Measurements from ENCODE around the gene MID1.

The MID1 gene

DNA sequence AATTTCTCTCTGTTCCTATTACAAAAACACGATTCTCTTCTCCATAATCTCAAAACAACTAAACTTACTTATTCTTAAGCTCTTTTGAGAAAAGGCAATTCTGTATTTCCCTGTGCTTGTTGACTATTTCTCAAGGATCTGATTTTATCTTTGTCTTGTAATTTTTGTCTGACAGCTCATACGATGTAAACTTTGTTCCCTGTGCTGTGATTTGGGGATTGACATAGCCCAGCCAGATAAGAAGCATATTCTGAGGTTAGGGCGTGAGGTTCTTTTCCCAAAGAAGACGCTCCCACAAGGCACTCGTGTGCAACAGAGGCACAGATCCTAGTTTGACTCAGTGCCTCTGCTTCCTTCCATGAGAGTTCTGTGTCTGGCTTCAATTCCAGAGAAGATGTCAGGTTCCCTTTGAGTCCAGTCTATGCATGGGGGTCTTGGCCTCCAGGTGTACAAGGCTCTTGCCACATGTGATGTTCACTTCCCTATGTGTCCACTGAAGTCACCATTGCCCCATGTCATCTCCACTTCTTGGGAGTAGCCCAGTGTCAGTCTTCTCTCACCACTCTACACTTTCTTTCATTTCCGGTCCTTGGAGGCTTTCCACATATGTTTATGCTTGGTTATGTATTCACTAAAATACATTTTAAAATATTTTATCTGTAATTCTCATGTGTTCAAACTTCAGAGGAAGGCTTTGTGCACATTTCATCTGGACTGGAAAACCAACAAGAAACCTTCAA, 94.8 kb downstream of the MID1 start:
- no peak for DNase-seq

DNA sequence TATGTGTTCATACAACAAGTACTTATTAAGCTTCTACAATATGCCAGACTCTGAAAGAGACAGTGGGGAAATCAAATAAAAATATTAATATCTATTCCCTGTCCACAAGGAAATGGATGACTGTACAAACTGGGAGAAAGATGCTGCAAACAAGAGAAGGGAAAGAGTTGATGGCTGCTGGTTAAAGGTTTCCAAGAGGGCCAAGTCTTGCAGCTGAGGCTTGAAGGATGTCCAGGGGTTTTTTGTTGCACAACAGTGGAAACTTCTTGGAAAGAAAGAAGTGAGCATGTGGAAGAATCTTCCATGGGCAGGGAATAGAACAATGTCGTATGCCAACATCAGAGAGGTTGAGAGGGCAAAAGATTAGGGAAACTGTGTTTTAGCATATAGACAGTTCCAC, 95.8 kb downstream of the MID1 start:
- no peak for DNase-seq

DNA sequence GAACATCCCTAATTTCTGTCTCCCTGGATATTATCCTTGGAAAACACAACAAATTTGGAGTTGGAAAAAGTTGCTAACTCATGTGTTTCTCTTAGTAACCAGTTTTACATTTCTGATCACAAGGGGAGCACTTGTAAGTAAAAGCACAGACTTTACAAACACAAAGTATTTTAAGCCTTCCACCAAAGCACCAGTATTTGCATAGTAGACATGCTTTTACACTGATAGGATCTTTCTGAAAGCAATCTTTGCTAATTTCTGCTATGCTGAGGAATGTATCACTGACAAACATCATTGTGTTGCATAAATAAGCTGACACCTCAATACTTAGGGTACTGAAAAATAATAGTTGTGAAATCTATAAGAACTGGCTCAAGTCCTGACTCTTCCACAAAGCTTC, 100.6 kb downstream of the MID1 start:
- no peak for DNase-seq

DNA sequence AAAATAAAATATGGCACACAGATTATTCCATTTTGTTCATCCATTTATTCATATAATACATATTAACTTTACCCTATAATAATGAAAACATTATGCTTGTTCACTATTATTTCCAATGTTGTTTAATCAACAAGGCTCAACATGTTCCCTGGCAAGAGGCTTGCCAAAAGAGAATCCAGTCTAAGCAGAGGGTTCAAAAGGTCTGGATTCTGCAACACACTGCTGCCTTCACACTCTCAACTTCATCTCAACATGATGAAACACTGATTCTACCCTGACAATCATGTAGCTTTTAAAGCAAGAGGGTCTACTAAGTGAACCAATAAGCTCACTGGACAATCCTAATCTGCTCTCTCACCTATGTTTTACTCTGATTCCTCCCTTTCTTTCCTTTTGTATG, 101.1 kb downstream of the MID1 start:
- no peak for DNase-seq

GRCh38 chrX:10518073-10518472, 102.3 kb downstream of the MID1 start:
- DNase-seq = no peak

DNA sequence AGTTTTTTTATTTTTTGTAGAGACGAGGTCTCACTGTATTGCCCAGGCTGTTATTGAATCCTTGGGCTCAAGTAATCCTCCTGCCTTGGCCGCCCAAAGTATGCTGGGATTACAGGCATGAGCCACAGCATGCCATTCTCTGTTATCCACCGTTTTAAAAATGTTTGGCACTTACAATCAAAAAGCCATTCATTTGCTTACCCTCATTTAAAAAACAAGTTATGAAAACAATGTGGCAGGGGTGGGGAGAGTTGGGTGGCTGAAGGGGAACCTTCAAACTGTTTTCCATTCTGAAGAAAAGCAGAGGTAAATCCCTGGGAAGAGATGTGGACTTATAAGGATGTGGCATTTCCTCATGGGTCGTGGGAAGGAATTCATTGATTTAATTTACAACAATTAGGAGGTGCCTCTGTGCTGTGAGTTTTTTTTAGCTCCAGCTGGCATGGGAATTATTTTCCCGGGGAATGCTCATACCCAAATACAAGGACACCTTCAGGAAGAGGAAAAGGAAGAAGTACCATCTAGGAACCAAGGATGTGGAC, 103.5 kb downstream of the MID1 start:
- DNase-seq = no peak

DNA sequence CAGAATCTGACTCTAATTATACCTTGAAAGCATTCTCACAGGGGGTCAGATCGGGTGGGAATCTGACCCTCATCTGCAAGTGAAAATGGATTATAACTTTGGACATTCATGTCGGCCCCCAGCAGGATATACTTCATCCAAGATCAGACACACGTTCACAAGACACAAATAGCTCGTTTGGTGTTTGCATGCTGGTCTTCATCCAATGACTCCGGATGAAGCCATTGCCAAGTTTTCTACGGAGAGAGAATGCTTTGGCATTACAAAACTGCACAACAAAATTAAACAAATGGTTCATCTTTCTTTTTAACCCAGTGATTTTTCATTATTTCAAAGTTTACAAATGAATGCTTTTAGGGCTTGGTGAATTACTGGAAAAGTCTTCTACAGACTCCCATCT, 105.5 kb downstream of the MID1 start:
- no peak for DNase-seq

GRCh38 chrX:10513974-10514373, 106.4 kb downstream of the MID1 start:
- DNase-seq = no peak

- DNase-seq = no peak
Measured at GRCh38 chrX:10512741-10513140, 107.6 kb downstream of the MID1 start.

DNA sequence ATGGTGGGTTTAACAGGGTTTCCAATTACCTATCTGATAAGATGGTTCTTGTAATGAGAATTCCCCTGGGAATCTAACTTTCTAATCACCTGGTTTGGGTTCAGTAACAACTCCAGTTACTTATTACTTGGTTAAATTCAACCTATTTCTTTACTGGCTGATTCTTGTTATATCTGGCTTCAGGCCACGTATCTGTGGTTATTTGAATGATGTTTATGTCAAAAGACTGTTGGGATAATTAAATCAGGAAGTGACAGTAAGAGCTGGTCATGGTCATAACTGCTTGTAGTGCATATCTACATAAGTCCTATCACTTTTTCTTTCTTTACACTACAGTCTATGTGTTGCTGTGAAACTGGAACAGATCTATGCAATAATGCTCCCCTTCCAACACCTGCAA, 108.1 kb downstream of the MID1 start:
- DNase-seq = no peak

- DNase-seq = peak; percentile 17
Measured at GRCh38 chrX:10509397-10509796, 111.0 kb downstream of the MID1 start.

- DNase-seq = no peak
Measured at GRCh38 chrX:10508891-10509290, 111.5 kb downstream of the MID1 start.

GRCh38 chrX:10507876-10508275, 112.5 kb downstream of the MID1 start:
- DNase-seq = no peak

- DNase-seq = no peak
Measured at GRCh38 chrX:10507181-10507580, 113.2 kb downstream of the MID1 start.

DNA sequence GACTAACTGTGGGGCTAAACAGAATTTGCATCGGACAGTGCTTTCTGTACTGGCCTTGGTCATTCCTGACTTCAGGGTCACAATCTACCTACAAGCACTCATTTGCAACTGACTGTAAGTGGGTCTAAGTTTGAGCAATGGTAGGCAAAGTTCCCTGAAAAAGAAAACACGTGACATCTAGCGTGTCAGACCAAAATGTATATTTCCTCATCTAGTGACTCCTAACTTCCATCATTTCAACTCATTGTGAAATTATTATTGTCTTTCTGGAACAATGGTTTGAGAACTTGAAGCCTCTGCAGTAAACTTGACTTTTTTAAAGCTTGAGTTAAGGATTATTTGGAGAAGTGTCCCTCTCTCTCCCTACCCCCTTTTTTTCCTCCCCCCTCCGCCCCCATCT, 113.6 kb downstream of the MID1 start:
- no peak for DNase-seq

DNA sequence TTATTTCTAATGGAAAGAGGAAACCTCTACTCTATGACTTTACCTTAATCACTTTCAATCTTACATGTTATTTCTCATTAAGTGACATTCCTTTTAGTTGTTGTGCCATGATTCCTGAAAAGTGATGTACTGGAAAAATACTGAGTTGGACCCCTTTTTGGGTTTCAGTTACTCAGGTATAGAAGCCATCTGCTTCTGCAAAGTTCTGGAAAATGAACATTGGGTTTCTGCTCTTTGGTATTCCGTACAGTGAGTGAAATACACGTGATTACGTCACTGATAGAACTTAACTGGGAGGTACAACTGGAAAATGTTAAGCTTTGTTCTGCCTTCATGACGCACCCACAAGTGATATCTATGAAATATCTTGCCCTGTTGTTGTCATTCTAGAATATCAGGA, 114.7 kb downstream of the MID1 start:
- DNase-seq = no peak

DNA sequence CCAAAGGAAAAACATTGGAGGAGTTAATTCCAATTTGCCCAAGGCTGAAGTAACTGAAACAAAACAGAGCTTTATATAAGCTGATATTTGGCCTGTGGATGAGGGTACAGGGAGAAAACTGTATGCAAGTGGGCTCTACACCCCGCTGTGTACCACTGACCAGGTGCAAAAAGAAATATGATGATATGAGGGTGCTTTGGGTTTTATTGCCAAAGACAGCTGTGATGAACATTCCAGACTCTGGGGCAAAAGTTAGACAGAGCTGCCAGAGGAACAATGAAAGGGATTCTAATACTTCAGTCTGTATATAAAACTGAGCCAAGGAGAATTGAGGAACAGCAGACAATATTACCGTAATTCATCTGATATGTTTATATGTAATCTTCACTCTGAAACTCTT, 117.4 kb downstream of the MID1 start:
- no peak for DNase-seq

DNA sequence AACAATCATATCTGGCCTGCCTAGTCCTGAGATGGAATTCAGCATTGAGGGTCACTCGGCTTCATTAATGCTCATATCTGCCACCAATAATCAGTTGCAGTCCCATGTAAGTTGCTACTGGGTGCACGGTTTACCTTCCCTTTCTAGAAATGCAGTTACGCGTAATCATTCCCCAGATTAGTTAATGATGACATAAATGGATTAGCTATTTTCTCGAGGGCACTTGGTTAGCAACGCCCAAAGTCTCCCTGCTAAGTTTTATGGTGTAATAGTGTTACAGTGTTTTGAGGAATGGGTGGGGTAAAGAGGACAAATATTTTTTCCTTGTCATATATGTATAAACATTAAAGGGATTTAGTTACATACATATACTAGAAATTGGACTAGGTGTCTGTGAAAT, 118.8 kb downstream of the MID1 start:
- DNase-seq = no peak

DNA sequence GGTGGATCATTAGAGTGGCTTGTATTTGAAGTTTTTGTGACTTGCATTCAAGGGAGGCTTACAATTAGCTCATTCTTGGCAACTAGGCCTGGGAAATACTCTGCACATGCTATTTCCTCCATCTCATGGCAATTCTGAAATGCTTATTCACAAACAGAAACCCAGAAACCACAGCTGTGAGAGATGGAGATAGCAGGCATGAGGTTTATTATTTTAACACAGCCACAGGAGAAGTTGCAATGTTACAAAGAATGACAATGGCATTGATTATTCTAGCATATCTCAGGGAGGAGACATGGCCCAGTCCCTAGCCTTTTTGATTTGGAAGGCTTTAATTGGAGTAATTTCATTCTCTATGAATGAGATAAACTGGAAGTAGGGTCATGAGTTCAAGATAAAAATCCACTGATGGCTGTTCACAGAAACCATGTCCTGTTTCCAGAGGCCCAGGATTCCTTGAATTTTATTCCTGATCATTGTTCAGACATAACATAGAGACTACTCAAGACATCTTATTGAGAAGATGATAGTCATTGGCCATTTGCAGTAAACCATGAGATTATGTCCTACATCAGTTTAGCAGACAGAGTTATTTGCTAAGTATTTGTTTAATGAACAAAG, 123.9 kb downstream of the MID1 start:
- no peak for DNase-seq

DNA sequence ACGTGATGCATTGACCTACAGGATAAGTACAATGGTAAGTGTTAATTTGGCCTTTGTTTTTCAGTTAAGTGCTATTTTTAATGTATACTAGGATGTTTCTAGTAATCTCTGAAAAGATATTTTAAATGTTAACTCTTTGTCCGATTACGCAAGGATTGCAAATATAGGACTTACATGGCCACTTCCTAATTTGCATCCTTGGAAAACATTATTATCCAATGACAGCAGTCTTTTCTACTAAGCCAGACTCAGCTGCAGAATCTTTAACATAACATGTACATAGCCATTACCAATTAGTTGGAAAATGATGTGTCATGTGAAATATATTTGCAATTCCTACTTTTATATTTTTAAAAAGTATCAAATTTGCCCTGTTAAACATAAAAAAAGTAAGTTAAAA, 124.7 kb downstream of the MID1 start:
- no peak for DNase-seq

DNA sequence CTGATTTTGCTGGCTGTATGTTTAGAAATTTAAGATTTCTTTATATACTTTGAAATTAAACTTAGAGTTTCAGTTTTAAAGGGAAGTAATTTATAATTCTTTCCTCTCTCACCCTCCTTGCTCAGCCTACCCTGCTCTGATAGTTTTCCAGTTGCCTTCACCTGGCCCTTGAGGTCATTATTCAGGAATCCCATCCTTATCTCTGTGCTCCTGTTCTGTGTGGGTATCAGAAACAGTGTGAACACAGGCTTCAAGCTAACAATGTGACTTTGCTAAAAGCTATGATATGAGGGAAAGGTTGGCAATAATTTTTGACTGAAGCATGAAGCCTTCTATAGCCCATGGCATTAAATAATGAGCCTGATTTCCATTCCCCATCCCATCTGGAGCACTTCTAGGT, 128.1 kb downstream of the MID1 start:
- no peak for DNase-seq

DNA sequence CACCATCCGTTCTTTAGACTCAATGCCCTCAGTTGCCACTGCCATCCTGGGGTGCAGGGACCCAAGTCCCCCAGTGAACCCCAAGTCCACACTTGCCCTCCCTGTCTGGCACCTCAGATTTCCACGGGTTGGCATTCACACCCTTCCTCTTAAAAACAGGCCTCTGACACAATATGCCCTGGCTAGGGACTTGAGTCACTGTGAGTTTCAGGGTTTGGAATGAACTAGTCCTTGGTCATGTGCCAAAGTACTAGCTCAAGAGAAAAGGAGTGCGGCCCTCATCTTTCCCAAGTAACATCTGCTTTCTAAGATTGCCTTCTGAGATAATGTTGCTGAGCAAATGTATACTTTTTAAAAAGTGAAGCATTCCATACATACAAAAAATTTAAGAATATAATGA, 134.0 kb downstream of the MID1 start:
- DNase-seq = no peak

DNA sequence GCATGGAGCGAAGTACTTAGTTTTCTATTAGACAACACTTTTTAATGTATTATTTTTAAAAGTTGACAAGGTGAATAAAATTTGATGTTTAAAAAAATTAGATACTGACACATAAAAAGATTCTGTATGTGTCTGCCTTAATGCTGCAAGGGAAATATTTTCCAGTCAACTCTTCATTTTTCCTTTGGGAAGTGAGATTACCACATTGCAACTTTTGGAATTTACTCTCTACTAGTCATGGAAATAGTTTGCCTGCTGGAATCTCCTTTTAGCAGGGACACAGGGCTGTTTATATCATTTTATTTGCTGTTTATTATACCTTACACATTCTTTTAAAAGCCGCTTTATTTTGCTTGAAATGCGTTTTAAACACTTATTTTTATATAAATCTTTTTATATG, 135.1 kb downstream of the MID1 start:
- DNase-seq = no peak

DNA sequence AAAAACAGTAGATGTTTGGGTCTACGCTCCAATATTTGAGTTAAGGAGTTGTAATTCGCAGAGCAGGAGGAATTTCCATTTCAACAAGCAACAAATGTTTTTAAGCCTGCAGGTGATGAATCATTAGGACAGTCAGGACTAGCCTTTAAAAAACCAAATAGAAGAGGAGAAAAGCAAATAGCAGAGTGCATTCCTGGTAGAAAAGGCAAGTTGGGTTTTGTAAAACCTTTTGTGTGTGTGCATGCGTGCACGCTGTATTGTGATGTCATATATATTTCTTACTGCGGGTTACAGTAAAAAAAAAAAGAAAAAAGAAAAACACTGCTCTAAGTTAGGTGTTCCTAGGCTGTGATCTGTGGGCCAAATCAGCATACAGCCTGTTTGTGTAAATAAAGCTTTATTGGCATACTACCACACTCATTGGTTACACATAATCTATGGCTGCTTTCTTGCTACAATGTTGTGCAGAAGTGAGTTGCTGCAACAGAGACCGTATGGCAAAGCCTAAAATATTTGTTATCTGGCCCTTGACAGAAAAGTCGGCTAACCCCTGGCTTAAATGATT, 135.6 kb downstream of the MID1 start:
- DNase-seq = no peak
